Activated CD4-positive, alpha-beta memory T cell treated with anti-CD3 and anti-CD28 coated beads, Interleukin-2, amount 10 ng/mL, durations not matched to agents 7 days and 5 days (primary cell): ENCODE data around the gene ZNF439. TPM values are rescaled to one million over a fixed set of nuclear protein-coding genes. Genes with fewer than 3 reads are reported as not detected.

Experiments used
- total RNA-seq, 2 experiments: library from RNA; stranded (reverse); gene quantifications; one replicate each; pipeline ENCODE4 v1.2.3, GENCODE V29; 2021

The ZNF439 gene
- total RNA-seq, 2 experiments from 2014 or later, result 3.0 to 3.3 TPM

Other genes with a start within 250 kb of the ZNF439 start
- 1 to 10 TPM; 4.0 to 4.9 TPM for gene ZNF823, start 109.8 kb upstream of the ZNF439 start, total RNA-seq
- gene ZNF441, start 81.7 kb upstream of the ZNF439 start, total RNA-seq, result 1 to 10 TPM; 8.3 to 8.9 TPM
- under 1 TPM; 0.80 to 0.98 TPM for gene ZNF491, start 50.2 kb upstream of the ZNF439 start, total RNA-seq
- gene ZNF440, start 34.5 kb upstream of the ZNF439 start, total RNA-seq, result 10 to 100 TPM; 11.9 to 14.7 TPM
- gene ZNF69, start 39.1 kb downstream of the ZNF439 start, total RNA-seq, result 1 to 10 TPM; 2.3 to 2.7 TPM
- 10 to 100 TPM; 19.1 to 20.4 TPM for gene ZNF700, start 76.4 kb downstream of the ZNF439 start, total RNA-seq
- 1 to 10 TPM; 1.4 to 2.2 TPM for gene ZNF763, start 116.3 kb downstream of the ZNF439 start, total RNA-seq
- gene ZNF433, start 187.0 kb downstream of the ZNF439 start, total RNA-seq, result under 1 TPM in 1 of 2 experiments, not detected in 1; 0.25 TPM
- under 1 TPM; 0.15 to 0.28 TPM for gene ZNF878, start 204.2 kb downstream of the ZNF439 start, total RNA-seq
- 1 to 10 TPM; 1.4 to 1.6 TPM for gene ZNF844, start 216.0 kb downstream of the ZNF439 start, total RNA-seq